Fibroblast of lung (primary cell): ENCODE data around the gene TMEM150A. TPM values are rescaled to one million over a fixed set of nuclear protein-coding genes. Genes with fewer than 3 reads are reported as not detected.

Experiments
- DNase-seq, 2 donors: peaks; one replicate each; pipeline versions ENCODE4 v3.0.0 to v3.0.0-alpha.2; 2010; ENCODE audit warnings: low read depth in 2 of 2
- H2AFZ ChIP-seq: 2 replicates; pipeline ENCODE4 v1.5.1; 2012; ENCODE audit warnings: low read length, control low read depth, inconsistent platforms
- H3K27ac ChIP-seq: 2 replicates; pipeline ENCODE4 v1.5.1; 2011; ENCODE audit warnings: low read length, control low read depth; ENCODE audit not compliant: insufficient read depth
- H3K27me3 ChIP-seq: 2 replicates; pipeline ENCODE4 v1.5.1; 2011; ENCODE audit warnings: mild to moderate bottlenecking, low read length; ENCODE audit not compliant: control insufficient read depth, insufficient read depth
- H3K36me3 ChIP-seq: 2 replicates; pipeline ENCODE4 v1.5.1; 2011; ENCODE audit warnings: low read length; ENCODE audit not compliant: control insufficient read depth, insufficient read depth
- H3K4me1 ChIP-seq: 2 replicates; pipeline ENCODE4 v1.5.1; 2011; ENCODE audit warnings: low read length; ENCODE audit not compliant: control insufficient read depth, insufficient read depth; ENCODE audit errors: extremely low read depth
- H3K4me2 ChIP-seq: 2 replicates; pipeline ENCODE4 v1.5.1; 2011; ENCODE audit warnings: low read length, control low read depth; ENCODE audit not compliant: insufficient read depth; ENCODE audit errors: extremely low read depth
- H3K4me3 ChIP-seq, 4 experiments: fragments of 200-600 bp in 1 of 4; sonication (generic) in 1 of 4; replicated peaks in 1 of 4; 2 replicates each; pipeline ENCODE4 v1.5.1; 2011 to 2016; ENCODE audit warnings: low read length in 4 of 4, low read depth in 3 of 4, mild to moderate bottlenecking in 3 of 4, control low read depth in 2 of 4, inconsistent platforms in 1 of 4, mixed read lengths in 1 of 4; ENCODE audit not compliant: insufficient read depth in 1 of 4; ENCODE audit errors: control extremely low read depth in 1 of 4
- H3K79me2 ChIP-seq: 2 replicates; pipeline ENCODE4 v1.5.1; 2012; ENCODE audit warnings: mild to moderate bottlenecking, low read length, inconsistent platforms; ENCODE audit not compliant: control insufficient read depth, insufficient read depth
- H3K9ac ChIP-seq: 2 replicates; pipeline ENCODE4 v1.5.1; 2011; ENCODE audit warnings: mild to moderate bottlenecking, low read length, control low read depth; ENCODE audit not compliant: insufficient read depth
- H3K9me3 ChIP-seq: 2 replicates; pipeline ENCODE4 v1.5.1; 2012; ENCODE audit warnings: low read depth, low read length; ENCODE audit not compliant: control insufficient read depth, insufficient read depth
- H4K20me1 ChIP-seq: 2 replicates; pipeline ENCODE4 v1.5.1; 2011; ENCODE audit warnings: low read length; ENCODE audit not compliant: control insufficient read depth, insufficient read depth; ENCODE audit errors: extremely low read depth
- EZH2 ChIP-seq: IDR thresholded peaks from 2 replicates; pipeline ENCODE4 v1.5.1; 2012; ENCODE audit warnings: low read length, control low read depth, mild to moderate bottlenecking; ENCODE audit errors: missing control alignments
- polyA minus RNA-seq: library from RNA; depleted of rRNA, polyadenylated mRNA; stranded (reverse); fragments of >200 nt; gene quantifications from 2 replicates; pipeline ENCODE4 v1.2.3, GENCODE V29; 2011; ENCODE audit warnings: low replicate concordance
- polyA plus RNA-seq, 2 donors: library from polyadenylated mRNA; depleted of rRNA in 1 of 2; stranded (reverse) in 1 of 2; unstranded in 1 of 2; fragments of >200 nt; gene quantifications; 2 replicates each; pipeline ENCODE4 v1.2.1, GENCODE V29; 2011 to 2012; ENCODE audit warnings: missing spikeins in 1 of 2
- total RNA-seq: library from RNA; depleted of rRNA; stranded (reverse); fragments of >200 nt; gene quantifications from 2 replicates; pipeline ENCODE4 v1.2.1, GENCODE V29; 2014
- TF ChIP-seq, protein P1 (sequence below), 2 donors: IDR thresholded peaks in 1 of 2; conservative IDR thresholded peaks in 1 of 2; 1 replicate in 1 of 2; 2 replicates in 1 of 2; pipeline ENCODE4 v1.5.1; 2011 to 2012; ENCODE audit warnings: low read length in 2 of 2, control low read depth in 1 of 2, inconsistent platforms in 1 of 2, low read depth in 1 of 2, mild to moderate bottlenecking in 1 of 2

Gene TMEM150A, protein sequence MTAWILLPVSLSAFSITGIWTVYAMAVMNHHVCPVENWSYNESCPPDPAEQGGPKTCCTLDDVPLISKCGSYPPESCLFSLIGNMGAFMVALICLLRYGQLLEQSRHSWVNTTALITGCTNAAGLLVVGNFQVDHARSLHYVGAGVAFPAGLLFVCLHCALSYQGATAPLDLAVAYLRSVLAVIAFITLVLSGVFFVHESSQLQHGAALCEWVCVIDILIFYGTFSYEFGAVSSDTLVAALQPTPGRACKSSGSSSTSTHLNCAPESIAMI
- total RNA-seq (11.8 and 13.2 TPM in 2 replicates), polyA plus RNA-seq (11.4 and 15.5 TPM in 2 replicates), polyA minus RNA-seq (36.1 and 67.5 TPM in 2 replicates)
- polyA plus RNA-seq (2012), result 14.8 and 19.3 TPM in 2 replicates

DNA sequence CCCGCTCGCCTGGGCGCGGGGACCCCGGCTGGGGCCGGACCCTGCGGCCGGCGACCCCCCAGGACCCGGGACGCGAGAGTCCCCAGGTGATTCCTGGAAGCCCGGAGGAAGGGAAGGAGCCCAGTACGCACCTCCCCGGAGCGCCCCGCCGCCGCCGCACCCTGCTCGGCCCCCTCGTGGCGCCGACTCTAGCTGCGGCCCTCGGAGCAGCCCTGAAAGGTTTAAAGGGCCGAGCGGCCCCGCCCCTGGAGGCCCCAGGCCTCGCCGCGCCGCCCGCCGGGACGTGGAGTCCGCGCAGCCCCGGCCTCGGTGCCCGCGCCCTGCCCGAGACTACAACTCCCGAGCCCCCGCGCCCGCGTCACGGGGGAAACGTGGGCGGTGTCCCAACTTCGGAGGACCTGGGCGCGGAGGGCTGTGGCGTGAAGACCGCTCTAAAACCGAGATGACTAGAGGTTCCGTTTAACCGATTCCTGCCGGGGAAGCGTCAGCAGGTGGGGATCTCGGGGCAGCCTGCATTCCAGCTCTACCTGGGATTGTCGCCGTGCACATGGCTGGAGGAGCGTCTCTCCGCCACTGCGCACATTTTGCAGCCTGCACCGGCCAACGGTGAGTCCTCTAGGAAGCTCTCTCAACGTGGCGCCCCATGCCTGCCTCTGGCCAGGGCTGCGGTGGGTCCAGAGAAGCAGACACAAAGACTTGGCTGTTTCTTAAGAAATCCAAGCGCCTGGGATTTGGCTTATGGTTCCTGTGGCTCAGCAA lies at the start of gene TMEM150A:
Gene TMEM150A (minus strand): TSS at position 223 of the 759 bp plus-strand sequence. CDS start 750 bp downstream, outside the sequence.
- peak; percentile 85 to 89 for DNase-seq
- no peak for TF ChIP-seq EZH2
- TF ChIP-seq, protein P1, sequence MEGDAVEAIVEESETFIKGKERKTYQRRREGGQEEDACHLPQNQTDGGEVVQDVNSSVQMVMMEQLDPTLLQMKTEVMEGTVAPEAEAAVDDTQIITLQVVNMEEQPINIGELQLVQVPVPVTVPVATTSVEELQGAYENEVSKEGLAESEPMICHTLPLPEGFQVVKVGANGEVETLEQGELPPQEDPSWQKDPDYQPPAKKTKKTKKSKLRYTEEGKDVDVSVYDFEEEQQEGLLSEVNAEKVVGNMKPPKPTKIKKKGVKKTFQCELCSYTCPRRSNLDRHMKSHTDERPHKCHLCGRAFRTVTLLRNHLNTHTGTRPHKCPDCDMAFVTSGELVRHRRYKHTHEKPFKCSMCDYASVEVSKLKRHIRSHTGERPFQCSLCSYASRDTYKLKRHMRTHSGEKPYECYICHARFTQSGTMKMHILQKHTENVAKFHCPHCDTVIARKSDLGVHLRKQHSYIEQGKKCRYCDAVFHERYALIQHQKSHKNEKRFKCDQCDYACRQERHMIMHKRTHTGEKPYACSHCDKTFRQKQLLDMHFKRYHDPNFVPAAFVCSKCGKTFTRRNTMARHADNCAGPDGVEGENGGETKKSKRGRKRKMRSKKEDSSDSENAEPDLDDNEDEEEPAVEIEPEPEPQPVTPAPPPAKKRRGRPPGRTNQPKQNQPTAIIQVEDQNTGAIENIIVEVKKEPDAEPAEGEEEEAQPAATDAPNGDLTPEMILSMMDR (conservative IDR thresholded peaks at IDR 0.05 in 1 of 2, IDR thresholded peaks at IDR 0.05 in 1 of 2; ENCODE audit: low read depth in 1 of 2, low read length in 2 of 2), result no peak
- no peaks in the 10 kb centered on the region for H3K27me3 ChIP-seq
- H3K9ac ChIP-seq, result peak within 1 kb of the TSS; percentile 61
- H4K20me1 ChIP-seq, result no peaks in the 10 kb centered on the region
- H3K36me3 ChIP-seq, result peaks cover 14% of the 10 kb centered on the region
- peak within 1 kb of the TSS; percentile 85 to 97 (median 90) for H3K4me3 ChIP-seq
- peak within 1 kb of the TSS; percentile 92 for H2AFZ ChIP-seq
- H3K4me2 ChIP-seq, result peak within 1 kb of the TSS; percentile 77
- peaks cover 28% of the 10 kb centered on the region for H3K4me1 ChIP-seq
- peaks cover 5% of the 10 kb centered on the region for H3K79me2 ChIP-seq
- no peaks in the 10 kb centered on the region for H3K9me3 ChIP-seq
- peak within 1 kb of the TSS; percentile 72 for H3K27ac ChIP-seq

DNA sequence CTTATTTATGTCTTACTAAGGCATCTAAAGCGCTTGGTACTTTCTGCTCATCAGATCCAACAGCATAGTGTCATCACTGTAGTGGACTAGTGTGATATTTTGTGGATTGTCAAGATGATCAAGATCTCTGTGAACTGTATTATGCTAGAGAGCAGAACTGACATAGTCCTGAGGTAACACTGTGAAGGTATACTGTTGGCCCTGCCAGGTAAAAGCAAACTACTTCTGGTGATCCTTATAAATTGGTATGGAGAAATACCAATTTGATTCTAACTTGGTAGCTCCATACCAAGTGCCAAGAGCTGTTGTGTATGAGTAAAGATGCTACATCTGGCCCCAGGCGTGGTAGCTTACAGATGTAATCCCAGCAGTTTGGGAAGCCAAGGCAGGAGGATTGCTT lies 49.6 kb upstream of the TMEM150A start:
- Histone ChIP-seq H3K27me3 (no peaks in the 10 kb centered on the region), H3K4me3 (no peak overlapping the region), H3K27ac (peak overlapping the region; percentile 11), H3K36me3 (peaks cover 4% of the 10 kb centered on the region), H3K4me1 (peaks cover 44% of the 10 kb centered on the region), H4K20me1 (no peaks in the 10 kb centered on the region), H3K9me3 (no peaks in the 10 kb centered on the region), H3K79me2 (no peaks in the 10 kb centered on the region), H3K9ac (no peak overlapping the region), H3K4me2 (no peak overlapping the region), H2AFZ (no peak overlapping the region)
- no peak for DNase-seq
- no peak for TF ChIP-seq EZH2
- TF ChIP-seq, protein P1 (conservative IDR thresholded peaks at IDR 0.05 in 1 of 2, IDR thresholded peaks at IDR 0.05 in 1 of 2; ENCODE audit: low read depth in 1 of 2, low read length in 2 of 2), result no peak

DNA sequence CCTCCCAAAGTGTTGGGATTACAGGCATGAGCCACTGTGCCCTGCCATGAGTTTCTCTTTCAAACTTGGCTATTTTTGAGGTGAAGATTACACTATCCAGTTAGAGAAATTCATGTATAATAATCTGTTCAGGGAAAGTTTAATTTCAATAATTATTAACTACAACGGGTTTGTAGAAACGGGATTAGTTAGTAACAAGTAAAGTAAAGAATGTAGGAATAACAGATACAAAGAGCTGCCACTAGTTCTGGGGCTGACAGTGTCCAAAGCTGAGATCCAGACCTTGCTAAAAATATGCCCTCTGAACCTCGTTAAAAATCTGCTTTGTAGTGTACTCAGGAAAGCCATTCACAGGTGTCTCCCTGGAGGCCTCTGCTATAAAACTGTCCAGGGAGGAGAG lies 48.6 kb upstream of the TMEM150A start:
- TF ChIP-seq, protein P1 (conservative IDR thresholded peaks at IDR 0.05 in 1 of 2, IDR thresholded peaks at IDR 0.05 in 1 of 2; ENCODE audit: low read depth in 1 of 2, low read length in 2 of 2), result no peak
- TF ChIP-seq EZH2, result no peak
- Histone ChIP-seq H4K20me1 (no peaks in the 10 kb centered on the region), H3K4me3 (no peak overlapping the region), H3K27ac (no peak overlapping the region), H3K9me3 (no peaks in the 10 kb centered on the region), H3K27me3 (no peaks in the 10 kb centered on the region), H3K79me2 (no peaks in the 10 kb centered on the region), H3K4me1 (peaks cover 41% of the 10 kb centered on the region), H3K4me2 (no peak overlapping the region), H2AFZ (no peak overlapping the region), H3K36me3 (peaks cover 4% of the 10 kb centered on the region), H3K9ac (no peak overlapping the region)
- DNase-seq, result no peak
